T-cell (primary cell): ENCODE data around the gene ADPRHL1. TPM values are rescaled to one million over a fixed set of nuclear protein-coding genes. Genes with fewer than 3 reads are reported as not detected.
"Not testable (repeated sequence)": the region's sequence is repeated elsewhere in the genome, so short reads cannot be mapped to it uniquely, and the experiment has no call there.

Experiments
- ATAC-seq, 4 experiments: fragments of 200-7000 bp in 3 of 4; fragments of 150-1000 bp in 1 of 4; cut with Tn5 transposase; replicated peaks in 1 of 4; 1 replicate in 3 of 4; 2 replicates in 1 of 4; pipeline ENCODE4 v1.10.0; 2021; ENCODE audit warnings: moderate library complexity in 3 of 4, mild to moderate bottlenecking in 2 of 4, moderate number of reproducible peaks in 1 of 4
- CTCF ChIA-PET, 2 donors: fragments of 300-600 bp; sonication (Branson Sonifier 250); formaldehyde crosslinking; loops; one replicate each; lab custom pipeline; 2022; ENCODE audit warnings: antibody characterized with exemption in 2 of 2; lab: Charles Lee
- POLR2A ChIA-PET, 2 donors: fragments of 300-600 bp; sonication (Branson Sonifier 250); formaldehyde crosslinking; loops; one replicate each; lab custom pipeline; 2022; ENCODE audit warnings: antibody characterized with exemption in 2 of 2; lab: Charles Lee
- DNase-seq, 35 experiments: peaks; one replicate each; pipeline versions ENCODE4 v3.0.0 to v3.0.0-alpha.2; 2013 to 2023
- H3K27ac ChIP-seq: one replicate; pipeline ENCODE4 v1.5.1; 2013; ENCODE audit warnings: low read length
- H3K27me3 ChIP-seq, 2 experiments: replicated peaks in 1 of 2; 1 replicate in 1 of 2; 2 replicates in 1 of 2; pipeline versions ENCODE4 v1.6.1 to v1.7.0; 2013; ENCODE audit warnings: low read length in 1 of 2, mixed read lengths in 1 of 2; ENCODE audit not compliant: control insufficient read depth in 2 of 2, insufficient read depth in 2 of 2; ENCODE audit errors: extremely low read depth in 1 of 2
- H3K36me3 ChIP-seq, 2 donors: 1 replicate in 1 of 2; 2 replicates in 1 of 2; pipeline versions ENCODE4 v1.6.1 to v1.7.0; 2013; ENCODE audit warnings: low read length in 1 of 2; ENCODE audit not compliant: control insufficient read depth in 2 of 2, insufficient read depth in 1 of 2; ENCODE audit errors: extremely low read depth in 1 of 2
- H3K4me1 ChIP-seq, 2 experiments: 1 replicate in 1 of 2; 2 replicates in 1 of 2; pipeline versions ENCODE4 v1.6.1 to v1.7.0; 2013; ENCODE audit warnings: low read length in 2 of 2, mixed read lengths in 1 of 2; ENCODE audit not compliant: insufficient read depth in 2 of 2, control insufficient read depth in 1 of 2; ENCODE audit errors: extremely low read depth in 1 of 2
- H3K4me3 ChIP-seq, 2 donors: 1 replicate in 1 of 2; 2 replicates in 1 of 2; pipeline versions ENCODE4 v1.5.1 to v1.7.0; 2013; ENCODE audit warnings: mild to moderate bottlenecking in 2 of 2, low read length in 1 of 2, moderate library complexity in 1 of 2; ENCODE audit not compliant: control insufficient read depth in 1 of 2; ENCODE audit errors: extremely low read depth in 1 of 2
- H3K9me3 ChIP-seq: 2 replicates; pipeline ENCODE4 v1.7.0; 2013
- H3K27ac Mint-ChIP-seq, 2 donors: one replicate each; pipeline ENCODE4 v1.8.0; 2020 to 2021; ENCODE audit warnings: mild to moderate bottlenecking in 2 of 2, mixed read lengths in 2 of 2
- H3K27me3 Mint-ChIP-seq, 2 donors: one replicate each; pipeline ENCODE4 v1.8.0; 2021 to 2022; ENCODE audit warnings: mixed read lengths in 2 of 2
- H3K36me3 Mint-ChIP-seq: one replicate; pipeline ENCODE4 v1.8.0; 2021; ENCODE audit warnings: mixed read lengths
- H3K4me1 Mint-ChIP-seq, 3 donors: one replicate each; pipeline ENCODE4 v1.8.0; 2020 to 2022; ENCODE audit warnings: mixed read lengths in 3 of 3, mild to moderate bottlenecking in 1 of 3
- H3K4me3 Mint-ChIP-seq, 3 donors: one replicate each; pipeline ENCODE4 v1.8.0; 2020 to 2022; ENCODE audit warnings: mild to moderate bottlenecking in 3 of 3, mixed read lengths in 3 of 3, moderate library complexity in 3 of 3
- H3K9me3 Mint-ChIP-seq, 3 donors: one replicate each; pipeline ENCODE4 v1.8.0; 2020 to 2022; ENCODE audit warnings: mixed read lengths in 3 of 3
- WGBS: methylation state at CpG from one replicate; pipeline ENCODE4 v1.1.5; 2013; ENCODE audit warnings: missing lambda C conversion rate; ENCODE audit not compliant: insufficient coverage; 5-methylcytosine and 5-hydroxymethylcytosine counted together
- total RNA-seq, 35 experiments: library from RNA in 6 of 35; stranded (reverse) in 6 of 35; fragments of 120-200 nt in 1 of 35; gene quantifications; one replicate each; pipeline versions ENCODE4 v1.2.1 to v1.2.4 and lab custom pipeline; 2013 to 2026

The ADPRHL1 gene
- total RNA-seq, 5 donors from 2014 or later (not counting 1 experiment from before 2014, with no cell fraction given): 0.37 to 1.7 (median 0.92) TPM

GRCh38 chr13:113387396-113387795, 65.9 kb downstream of the ADPRHL1 start:
- CTCF ChIA-PET: no interaction called here
- peaks cover 9 to 13% (median 11%) of the 10 kb centered on the region in 3 donors for H3K4me1 Mint-ChIP-seq
- H3K27ac ChIP-seq: no peak overlapping the region
- no CpG with 5 or more reads among the region's 1 CpG for WGBS
- peaks cover 2 to 9% of the 10 kb centered on the region in 2 donors for H3K27me3 Mint-ChIP-seq
- no peak overlapping the region for H3K4me3 ChIP-seq
- peaks cover 0 to 3% of the 10 kb centered on the region in 2 experiments for H3K27me3 ChIP-seq
- H3K4me1 ChIP-seq: no peaks in the 10 kb centered on the region
- no peak overlapping the region for H3K4me3 Mint-ChIP-seq
- DNase-seq (no peak), ATAC-seq (no peak)
- no peaks in the 10 kb centered on the region for H3K36me3 Mint-ChIP-seq
- POLR2A ChIA-PET: interaction anchor here in 1 of 2 donors (0.6 kb wide), 1 partner anchor 184 kb away, joined by 3 read pairs; no protein-coding TSS in a partner anchor
- no peaks in the 10 kb centered on the region for H3K9me3 ChIP-seq
- no peaks in the 10 kb centered on the region for H3K36me3 ChIP-seq
- H3K27ac Mint-ChIP-seq: no peak overlapping the region
- peaks cover 4 to 10% (median 8%) of the 10 kb centered on the region in 3 donors for H3K9me3 Mint-ChIP-seq

GRCh38 chr13:113383089-113383488, 70.2 kb downstream of the ADPRHL1 start:
- WGBS: 60% methylated on average over 1 of the region's 9 CpGs
- ATAC-seq (no peak), DNase-seq (no peak)
- H3K4me3 Mint-ChIP-seq: no peak overlapping the region
- peaks cover 6 to 12% (median 10%) of the 10 kb centered on the region in 3 donors for H3K9me3 Mint-ChIP-seq
- ChIA-PET POLR2A (no interaction called here), CTCF (no interaction called here)
- no peak overlapping the region for H3K27ac ChIP-seq
- H3K4me3 ChIP-seq: no peak overlapping the region
- H3K36me3 Mint-ChIP-seq: no peaks in the 10 kb centered on the region
- no peaks in the 10 kb centered on the region for H3K27me3 ChIP-seq
- peaks cover 9 to 13% (median 11%) of the 10 kb centered on the region in 3 donors for H3K4me1 Mint-ChIP-seq
- no peak overlapping the region for H3K27ac Mint-ChIP-seq
- H3K9me3 ChIP-seq: no peaks in the 10 kb centered on the region
- H3K36me3 ChIP-seq: no peaks in the 10 kb centered on the region
- peaks cover 8 to 16% of the 10 kb centered on the region in 2 donors for H3K27me3 Mint-ChIP-seq
- H3K4me1 ChIP-seq: no peaks in the 10 kb centered on the region

- H3K27me3 ChIP-seq, DNase-seq, H3K27ac ChIP-seq, H3K4me3 Mint-ChIP-seq, ATAC-seq, H3K36me3 Mint-ChIP-seq, H3K4me1 ChIP-seq, H3K27ac Mint-ChIP-seq, POLR2A ChIA-PET, H3K4me3 ChIP-seq, H3K36me3 ChIP-seq, H3K9me3 ChIP-seq, CTCF ChIA-PET: not testable (repeated sequence)
- no CpG with 5 or more reads among the region's 2 CpGs for WGBS
- Mint-ChIP-seq H3K4me1 (peaks cover 9 to 13% (median 11%) of the 10 kb centered on the region in 3 donors), H3K9me3 (peaks cover 6 to 12% (median 10%) of the 10 kb centered on the region in 3 donors), H3K27me3 (peaks cover 8 to 21% of the 10 kb centered on the region in 2 donors)
Measured at GRCh38 chr13:113382542-113382941, 70.7 kb downstream of the ADPRHL1 start.

- H3K27ac Mint-ChIP-seq: no peak overlapping the region
- ATAC-seq (no peak), DNase-seq (no peak)
- no peaks in the 10 kb centered on the region for H3K9me3 ChIP-seq
- H3K36me3 Mint-ChIP-seq: no peaks in the 10 kb centered on the region
- H3K4me3 ChIP-seq: no peak overlapping the region
- no peaks in the 10 kb centered on the region for H3K4me1 ChIP-seq
- H3K27ac ChIP-seq: no peak overlapping the region
- WGBS: 87% methylated on average over 9 of the region's 10 CpGs
- CTCF ChIA-PET: no interaction called here
- H3K36me3 ChIP-seq: no peaks in the 10 kb centered on the region
- POLR2A ChIA-PET: no interaction called here
- H3K4me3 Mint-ChIP-seq: no peak overlapping the region
- H3K27me3 Mint-ChIP-seq: peaks cover 19% of the 10 kb centered on the region in 2 donors
- H3K27me3 ChIP-seq: peaks cover 0 to 13% of the 10 kb centered on the region in 2 experiments
- peaks cover 6 to 12% (median 10%) of the 10 kb centered on the region in 3 donors for H3K9me3 Mint-ChIP-seq
- H3K4me1 Mint-ChIP-seq: no peaks in the 10 kb centered on the region
Measured at GRCh38 chr13:113378825-113379224, 74.5 kb downstream of the ADPRHL1 start.

GRCh38 chr13:113374511-113375175, 78.6 kb downstream of the ADPRHL1 start:
- DNase-seq: no peak
- Mint-ChIP-seq H3K27ac (no peak overlapping the region), H3K36me3 (no peaks in the 10 kb centered on the region), H3K4me3 (no peak overlapping the region), H3K27me3 (peaks cover 11 to 16% of the 10 kb centered on the region in 2 donors), H3K4me1 (no peaks in the 10 kb centered on the region), H3K9me3 (no peaks in the 10 kb centered on the region)
- no peaks in the 10 kb centered on the region for H3K9me3 ChIP-seq
- peaks cover 0 to 17% of the 10 kb centered on the region in 2 experiments for H3K27me3 ChIP-seq
- no peak overlapping the region for H3K4me3 ChIP-seq
- no peaks in the 10 kb centered on the region for H3K36me3 ChIP-seq
- CTCF ChIA-PET: no interaction called here
- ATAC-seq: no peak
- H3K4me1 ChIP-seq: no peaks in the 10 kb centered on the region
- H3K27ac ChIP-seq: no peak overlapping the region
- POLR2A ChIA-PET: interaction anchor here in 1 of 2 donors (0.5 kb wide), 1 partner anchor 782 kb away, joined by 4 read pairs; no protein-coding TSS in a partner anchor
- 75% methylated on average over 6 of the region's 8 CpGs for WGBS

- POLR2A ChIA-PET: interaction anchor here in 1 of 2 donors (0.5 kb wide), 1 partner anchor 783 kb away, joined by 4 read pairs; no protein-coding TSS in a partner anchor
Measured at GRCh38 chr13:113373811-113374485, 79.3 kb downstream of the ADPRHL1 start.

More at GRCh38 chr13:113373811-113374485, 79.3 kb downstream of the ADPRHL1 start:
- Mint-ChIP-seq H3K36me3 (no peaks in the 10 kb centered on the region), H3K4me3 (no peak overlapping the region), H3K9me3 (no peaks in the 10 kb centered on the region), H3K27me3 (peaks cover 11% of the 10 kb centered on the region in 2 donors), H3K27ac (no peak overlapping the region), H3K4me1 (no peaks in the 10 kb centered on the region)
- Histone ChIP-seq H3K36me3 (no peaks in the 10 kb centered on the region), H3K4me3 (no peak overlapping the region), H3K27ac (no peak overlapping the region), H3K4me1 (no peaks in the 10 kb centered on the region), H3K27me3 (peaks cover 0 to 17% of the 10 kb centered on the region in 2 experiments), H3K9me3 (no peaks in the 10 kb centered on the region)
- ATAC-seq (no peak), DNase-seq (no peak)
- CTCF ChIA-PET: no interaction called here
- 79% methylated on average over 19 of the region's 20 CpGs for WGBS
